ENCODE results near the gene RXRA. TPM values are rescaled to one million over a fixed set of nuclear protein-coding genes. Genes with fewer than 3 reads are reported as not detected.

RXRA gene
- total RNA-seq, 1 donor from 2014 or later, result 83.3 TPM

DNA sequence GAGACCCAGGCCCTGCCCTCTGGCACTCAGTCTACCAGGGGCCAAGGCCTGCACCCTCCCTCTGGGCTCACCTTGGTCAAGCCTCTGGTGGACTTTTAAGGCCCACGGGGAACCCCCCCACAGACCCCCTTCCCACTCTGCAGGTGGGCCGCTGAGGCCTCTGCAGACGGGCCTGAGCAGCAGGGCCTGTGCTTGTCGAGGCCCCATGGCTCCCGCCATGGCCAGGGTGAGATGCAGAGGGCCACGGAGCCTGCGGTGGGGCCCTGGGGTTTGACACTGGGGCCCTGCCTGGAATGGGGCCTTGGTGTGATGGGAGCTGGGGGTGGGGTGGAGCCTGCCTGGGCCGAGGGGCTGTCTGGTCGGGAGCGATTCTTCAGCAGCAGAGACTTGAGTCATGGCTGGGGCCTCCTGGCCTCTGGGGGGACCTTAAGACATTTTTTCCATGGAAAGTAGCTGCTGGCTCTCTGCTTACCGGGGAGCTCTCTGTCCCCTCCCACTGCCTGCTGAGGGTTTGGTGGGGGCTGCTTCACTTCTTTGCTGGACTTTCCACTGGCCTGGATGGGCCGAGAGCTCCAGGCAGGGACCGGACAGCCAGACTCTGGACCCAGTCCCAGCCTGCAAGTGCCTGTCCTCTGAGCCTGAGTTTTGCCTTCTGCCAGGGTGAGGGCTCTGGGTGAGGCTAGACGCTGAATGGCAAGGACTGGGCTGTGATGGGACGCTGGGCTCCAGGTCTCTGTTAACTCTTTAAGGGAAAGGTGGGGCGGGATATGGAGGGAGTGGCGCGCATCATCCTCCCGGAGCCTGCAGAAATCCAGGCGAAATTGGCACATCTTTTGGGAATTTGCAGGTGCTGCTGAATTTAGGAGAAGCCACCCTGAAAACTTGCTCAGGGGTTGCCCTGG, 132.2 kb downstream of the RXRA start:
- H3K9me3 Mint-ChIP-seq (ENCODE audit: unreplicated experiment), result no peaks in the 10 kb centered on the region
- no peak overlapping the region for H3K4me3 Mint-ChIP-seq (ENCODE audit: unreplicated experiment)
- no peak overlapping the region for H3K27ac Mint-ChIP-seq (ENCODE audit: unreplicated experiment)
- H3K27me3 Mint-ChIP-seq (ENCODE audit: unreplicated experiment), result peaks cover 6% of the 10 kb centered on the region
- TF ChIP-seq, protein P1, sequence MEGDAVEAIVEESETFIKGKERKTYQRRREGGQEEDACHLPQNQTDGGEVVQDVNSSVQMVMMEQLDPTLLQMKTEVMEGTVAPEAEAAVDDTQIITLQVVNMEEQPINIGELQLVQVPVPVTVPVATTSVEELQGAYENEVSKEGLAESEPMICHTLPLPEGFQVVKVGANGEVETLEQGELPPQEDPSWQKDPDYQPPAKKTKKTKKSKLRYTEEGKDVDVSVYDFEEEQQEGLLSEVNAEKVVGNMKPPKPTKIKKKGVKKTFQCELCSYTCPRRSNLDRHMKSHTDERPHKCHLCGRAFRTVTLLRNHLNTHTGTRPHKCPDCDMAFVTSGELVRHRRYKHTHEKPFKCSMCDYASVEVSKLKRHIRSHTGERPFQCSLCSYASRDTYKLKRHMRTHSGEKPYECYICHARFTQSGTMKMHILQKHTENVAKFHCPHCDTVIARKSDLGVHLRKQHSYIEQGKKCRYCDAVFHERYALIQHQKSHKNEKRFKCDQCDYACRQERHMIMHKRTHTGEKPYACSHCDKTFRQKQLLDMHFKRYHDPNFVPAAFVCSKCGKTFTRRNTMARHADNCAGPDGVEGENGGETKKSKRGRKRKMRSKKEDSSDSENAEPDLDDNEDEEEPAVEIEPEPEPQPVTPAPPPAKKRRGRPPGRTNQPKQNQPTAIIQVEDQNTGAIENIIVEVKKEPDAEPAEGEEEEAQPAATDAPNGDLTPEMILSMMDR (IDR thresholded peaks at IDR 0.05; ENCODE audit: unreplicated experiment), result no peak
- H3K36me3 Mint-ChIP-seq (ENCODE audit: low read depth, unreplicated experiment), result no peaks in the 10 kb centered on the region
- DNase-seq (ENCODE audit: low spot score), result no peak
- peaks cover 4% of the 10 kb centered on the region for H3K4me1 Mint-ChIP-seq (ENCODE audit: unreplicated experiment)

DNA sequence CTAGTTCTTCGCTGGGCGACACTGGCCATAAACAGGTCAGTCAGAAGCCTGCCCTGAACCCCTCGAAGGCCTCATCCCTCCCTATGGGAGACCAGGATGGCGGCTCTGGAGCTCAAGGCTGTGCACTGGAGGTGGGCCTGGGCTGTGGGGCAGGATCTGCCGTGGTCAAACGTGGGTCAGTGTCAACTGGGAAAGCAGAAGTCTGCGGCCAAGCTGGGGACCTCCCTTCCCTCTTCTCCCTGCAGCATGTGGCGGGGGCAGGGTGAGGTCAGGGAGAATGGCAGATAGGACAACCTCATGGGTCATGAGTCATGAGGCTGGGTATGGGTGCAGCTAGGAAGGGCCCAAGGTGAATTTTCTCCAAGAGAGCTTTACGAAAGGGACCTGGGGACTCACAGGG, 132.9 kb downstream of the RXRA start:
- Mint-ChIP-seq H3K27me3 (ENCODE audit: unreplicated experiment) (peaks cover 6% of the 10 kb centered on the region), H3K9me3 (ENCODE audit: unreplicated experiment) (no peaks in the 10 kb centered on the region), H3K4me3 (ENCODE audit: unreplicated experiment) (no peak overlapping the region), H3K27ac (ENCODE audit: unreplicated experiment) (no peak overlapping the region), H3K36me3 (ENCODE audit: low read depth, unreplicated experiment) (no peaks in the 10 kb centered on the region), H3K4me1 (ENCODE audit: unreplicated experiment) (peaks cover 4% of the 10 kb centered on the region)
- TF ChIP-seq, protein P1 (IDR thresholded peaks at IDR 0.05; ENCODE audit: unreplicated experiment), result no peak
- no peak for DNase-seq (ENCODE audit: low spot score)

DNA sequence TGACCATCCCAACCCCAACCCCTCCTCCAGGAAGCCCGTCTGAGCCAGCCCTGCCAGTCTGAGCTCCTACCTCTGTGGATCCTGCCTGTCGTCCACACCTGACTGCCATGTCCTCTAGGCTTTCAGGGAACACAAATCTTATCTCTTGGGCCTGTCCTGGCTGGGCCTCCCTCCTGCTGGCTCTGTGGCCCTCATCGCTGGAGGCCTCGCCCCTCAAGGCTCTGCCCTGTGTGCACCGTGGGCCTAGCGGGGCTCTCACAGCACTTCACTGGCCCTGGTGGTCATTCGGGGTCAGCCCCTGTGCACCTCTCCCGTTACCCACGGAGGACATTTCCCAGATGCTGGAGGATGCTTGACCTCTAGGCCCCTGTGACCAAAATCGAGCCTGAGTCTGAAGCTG, 133.3 kb downstream of the RXRA start:
- no peak overlapping the region for H3K4me3 Mint-ChIP-seq (ENCODE audit: unreplicated experiment)
- no peak for DNase-seq (ENCODE audit: low spot score)
- H3K9me3 Mint-ChIP-seq (ENCODE audit: unreplicated experiment), result no peaks in the 10 kb centered on the region
- H3K4me1 Mint-ChIP-seq (ENCODE audit: unreplicated experiment), result peaks cover 4% of the 10 kb centered on the region
- H3K27me3 Mint-ChIP-seq (ENCODE audit: unreplicated experiment), result peaks cover 6% of the 10 kb centered on the region
- no peaks in the 10 kb centered on the region for H3K36me3 Mint-ChIP-seq (ENCODE audit: low read depth, unreplicated experiment)
- no peak overlapping the region for H3K27ac Mint-ChIP-seq (ENCODE audit: unreplicated experiment)
- TF ChIP-seq, protein P1 (IDR thresholded peaks at IDR 0.05; ENCODE audit: unreplicated experiment), result no peak

DNA sequence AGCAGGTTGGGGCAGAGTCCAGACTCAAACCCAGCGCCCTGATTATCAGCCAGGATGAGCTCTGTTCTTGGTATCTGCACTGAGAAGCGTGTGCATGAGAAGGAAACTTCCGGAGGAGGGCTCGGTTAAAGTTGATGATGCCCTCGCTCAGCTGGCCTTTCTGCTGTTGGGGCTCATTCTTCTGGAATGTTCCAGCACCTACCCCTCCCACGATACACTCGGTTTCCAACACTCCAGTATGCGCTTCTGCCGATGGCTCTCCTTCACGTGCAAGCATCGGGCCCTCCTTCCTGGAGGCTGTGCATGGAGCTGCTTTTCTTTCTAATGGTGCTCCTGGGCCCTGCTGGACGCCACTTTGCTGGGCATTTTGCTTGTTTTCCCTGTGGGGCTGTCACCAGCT, 134.0 kb downstream of the RXRA start:
- Mint-ChIP-seq H3K27ac (ENCODE audit: unreplicated experiment) (no peak overlapping the region), H3K27me3 (ENCODE audit: unreplicated experiment) (peaks cover 6% of the 10 kb centered on the region), H3K36me3 (ENCODE audit: low read depth, unreplicated experiment) (no peaks in the 10 kb centered on the region), H3K9me3 (ENCODE audit: unreplicated experiment) (no peaks in the 10 kb centered on the region), H3K4me3 (ENCODE audit: unreplicated experiment) (no peak overlapping the region), H3K4me1 (ENCODE audit: unreplicated experiment) (peaks cover 4% of the 10 kb centered on the region)
- DNase-seq (ENCODE audit: low spot score), result no peak
- TF ChIP-seq, protein P1 (IDR thresholded peaks at IDR 0.05; ENCODE audit: unreplicated experiment), result no peak

DNA sequence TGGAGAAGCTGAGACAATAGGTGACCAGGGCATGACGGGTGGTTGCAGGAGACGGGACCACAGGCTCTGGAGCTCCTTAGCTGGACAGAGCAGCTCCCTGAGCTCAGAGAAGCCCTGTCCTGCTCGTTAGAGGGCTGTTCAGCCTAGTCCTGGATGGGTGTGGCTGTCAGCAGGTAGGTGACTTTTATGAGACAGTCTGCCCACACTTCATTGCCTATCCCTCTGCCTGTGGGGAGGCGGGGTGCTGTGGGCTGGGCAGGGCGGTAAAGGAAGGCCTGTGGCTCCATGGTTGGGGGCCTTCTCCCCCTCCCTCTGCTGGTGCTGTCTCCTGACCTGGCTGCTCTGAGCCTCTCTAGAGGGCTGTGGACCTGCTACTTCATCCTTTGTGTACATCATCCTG, 134.6 kb downstream of the RXRA start:
- peaks cover 6% of the 10 kb centered on the region for H3K27me3 Mint-ChIP-seq (ENCODE audit: unreplicated experiment)

More for the DNA sequence above, 134.6 kb downstream of the RXRA start:
- Mint-ChIP-seq H3K4me3 (ENCODE audit: unreplicated experiment) (no peak overlapping the region), H3K36me3 (ENCODE audit: low read depth, unreplicated experiment) (no peaks in the 10 kb centered on the region), H3K27ac (ENCODE audit: unreplicated experiment) (no peak overlapping the region), H3K4me1 (ENCODE audit: unreplicated experiment) (peaks cover 4% of the 10 kb centered on the region), H3K9me3 (ENCODE audit: unreplicated experiment) (no peaks in the 10 kb centered on the region)
- TF ChIP-seq, protein P1 (IDR thresholded peaks at IDR 0.05; ENCODE audit: unreplicated experiment), result no peak
- DNase-seq (ENCODE audit: low spot score), result no peak
